Motor neuron (in vitro differentiated cells): Measurements from ENCODE around the gene RPS3A. TPM values are rescaled to one million over a fixed set of nuclear protein-coding genes. Genes with fewer than 3 reads are reported as not detected.
"Not testable (repeated sequence)": the region's sequence is repeated elsewhere in the genome, so short reads cannot be mapped to it uniquely, and the experiment has no call there.

Source experiments
- ATAC-seq, 8 experiments: fragments of 200-7000 bp; cut with Tn5 transposase; replicated peaks in 6 of 8; 2 replicates each; pipeline ENCODE4 v1.8.0; 2021; ENCODE audit warnings: mild to moderate bottlenecking in 8 of 8, moderate library complexity in 8 of 8
- H3K27ac ChIP-seq, 2 donors: fragments of 250-450 bp; sonication (Bioruptor Pico); 2 replicates each; pipeline ENCODE4 v1.9.0; 2021; ENCODE audit warnings: antibody characterized with exemption in 2 of 2, mild to moderate bottlenecking in 2 of 2, moderate library complexity in 1 of 2
- H3K4me1 ChIP-seq, 2 donors: fragments of 250-450 bp; sonication (Bioruptor Pico); replicated peaks in 1 of 2; 2 replicates each; pipeline ENCODE4 v1.6.1; 2021; ENCODE audit warnings: antibody characterized with exemption in 2 of 2, mild to moderate bottlenecking in 2 of 2, moderate library complexity in 1 of 2
- H3K4me3 ChIP-seq, 5 donors: fragments of 250-450 bp; sonication (Bioruptor Pico); 2 replicates each; pipeline ENCODE4 v1.9.0; 2021; ENCODE audit warnings: antibody characterized with exemption in 5 of 5, mild to moderate bottlenecking in 5 of 5, moderate library complexity in 4 of 5
- WGBS, 10 experiments: fragments of 450-650 bp; shearing (Covaris generic); methylation state at CpG; one replicate each; pipeline ENCODE4 v1.0.0; 2022; 5-methylcytosine and 5-hydroxymethylcytosine counted together
- in situ Hi-C, 9 experiments: fragments of 400-800 bp; cut with MboI; loops; one replicate each; pipeline ENCODE4 v1.15.0; 2021; ENCODE audit warnings: low sequenced_read_pairs in 9 of 9, low pct_unique_long_range_greater_than_20kb in 2 of 9; ENCODE audit not compliant: unreplicated experiment in 9 of 9
- total RNA-seq, 8 experiments: library from RNA; unstranded; fragments of 300-600 nt; gene quantifications; 2 replicates each; pipeline versions ENCODE4 v1.2.3 to v1.2.4, GENCODE V29; 2022

The RPS3A gene
- 1,000 to 10,000 TPM; 2,006 to 5,121 (median 2,647) TPM for total RNA-seq

GRCh38 chr4:151099229-151099975 lies at the start of gene RPS3A:
RPS3A (plus strand) TSS chr4:151099628; CDS start chr4:151099653, 25 bp downstream.
- in situ Hi-C loops = no loop called here
- 0 to 50% (median 3%) methylated on average over 1 to 26 of the region's 69 CpGs; no CpG with 5 or more reads in 1 of the 10 experiments for WGBS, 10 experiments
- H3K4me3 ChIP-seq = peak within 1 kb of the TSS; percentile 53 to 79 (median 62)
- peak within 1 kb of the TSS; percentile 47 to 82 for H3K27ac ChIP-seq
- peak; percentile 91 to 99 (median 97) for ATAC-seq
- H3K4me1 ChIP-seq = peaks cover 13 to 17% of the 10 kb centered on the region in 2 donors

GRCh38 chr4:151052785-151053184 lies 46.6 kb upstream of the RPS3A start:
- Histone ChIP-seq H3K27ac (no peak overlapping the region), H3K4me1 (no peaks in the 10 kb centered on the region), H3K4me3 (no peak overlapping the region)
- no peak for ATAC-seq
- in situ Hi-C loops = no loop called here
- WGBS, 10 experiments = 20 to 100% (median 75%) methylated on average over 1 to 3 of the region's 3 CpGs; no CpG with 5 or more reads in 1 of the 10 experiments

- in situ Hi-C loops = no loop called here
- no peak overlapping the region for H3K4me3 ChIP-seq
- ATAC-seq = no peak
- H3K27ac ChIP-seq = no peak overlapping the region
- no peaks in the 10 kb centered on the region for H3K4me1 ChIP-seq
- WGBS, 10 experiments = 0 to 80% (median 60%) methylated on average over 1 of the region's 1 CpG; no CpG with 5 or more reads in 3 of the 10 experiments
Measured at GRCh38 chr4:151055539-151055938, 43.9 kb upstream of the RPS3A start.

GRCh38 chr4:151063143-151063542 lies 36.3 kb upstream of the RPS3A start:
- ATAC-seq, in situ Hi-C loops, H3K4me3 ChIP-seq, H3K27ac ChIP-seq, H3K4me1 ChIP-seq: not testable (repeated sequence)
- 80 to 100% (median 92%) methylated on average over 1 to 3 of the region's 3 CpGs; no CpG with 5 or more reads in 7 of the 10 experiments for WGBS, 10 experiments

GRCh38 chr4:151067316-151067970 lies 32.0 kb upstream of the RPS3A start:
- 5 to 97% (median 74%) methylated on average over 2 to 5 of the region's 5 CpGs for WGBS, 10 experiments
- in situ Hi-C loops = no loop called here

GRCh38 chr4:151074416-151074916 lies 25.0 kb upstream of the RPS3A start:
- ATAC-seq = no peak
- no peak overlapping the region for H3K4me3 ChIP-seq
- in situ Hi-C loops = no loop called here
- H3K4me1 ChIP-seq = no peaks in the 10 kb centered on the region
- no peak overlapping the region for H3K27ac ChIP-seq

More at GRCh38 chr4:151067316-151067970, 32.0 kb upstream of the RPS3A start:
- no peak for ATAC-seq
- Histone ChIP-seq H3K4me3 (no peak overlapping the region), H3K27ac (no peak overlapping the region), H3K4me1 (no peaks in the 10 kb centered on the region)

- 50 to 100% (median 79%) methylated on average over 1 to 2 of the region's 2 CpGs; no CpG with 5 or more reads in 3 of the 10 experiments for WGBS, 10 experiments
- in situ Hi-C loops, H3K4me1 ChIP-seq, ATAC-seq, H3K27ac ChIP-seq, H3K4me3 ChIP-seq: not testable (repeated sequence)
Measured at GRCh38 chr4:151077978-151078377, 21.4 kb upstream of the RPS3A start.

GRCh38 chr4:151087467-151087866 lies 12.0 kb upstream of the RPS3A start:
- Histone ChIP-seq H3K4me3 (no peak overlapping the region), H3K4me1 (no peaks in the 10 kb centered on the region), H3K27ac (no peak overlapping the region)
- in situ Hi-C loops = no loop called here
- 47 to 87% (median 59%) methylated on average over 1 to 8 of the region's 8 CpGs; no CpG with 5 or more reads in 1 of the 10 experiments for WGBS, 10 experiments
- no peak for ATAC-seq

- Histone ChIP-seq H3K4me3 (no peak overlapping the region), H3K4me1 (no peaks in the 10 kb centered on the region), H3K27ac (no peak overlapping the region)
- no peak for ATAC-seq
- in situ Hi-C loops = no loop called here
- WGBS, 10 experiments = 66 to 100% (median 100%) methylated on average over 1 to 2 of the region's 2 CpGs; no CpG with 5 or more reads in 2 of the 10 experiments
Measured at GRCh38 chr4:151091047-151091446, 8.4 kb upstream of the RPS3A start.

- in situ Hi-C loops = no loop called here
Measured at GRCh38 chr4:151092488-151092887, 6.9 kb upstream of the RPS3A start.

GRCh38 chr4:151093203-151093602 lies 6.2 kb upstream of the RPS3A start:
- H3K4me3 ChIP-seq = no peak overlapping the region
- in situ Hi-C loops = no loop called here
- no peaks in the 10 kb centered on the region for H3K4me1 ChIP-seq
- 0 to 100% (median 63%) methylated on average over 1 to 3 of the region's 3 CpGs; no CpG with 5 or more reads in 3 of the 10 experiments for WGBS, 10 experiments
- ATAC-seq = no peak
- H3K27ac ChIP-seq = no peak overlapping the region

More at GRCh38 chr4:151092488-151092887, 6.9 kb upstream of the RPS3A start:
- no peak for ATAC-seq
- WGBS, 10 experiments = 35 to 100% (median 83%) methylated on average over 1 to 3 of the region's 3 CpGs; no CpG with 5 or more reads in 1 of the 10 experiments
- no peaks in the 10 kb centered on the region for H3K4me1 ChIP-seq
- no peak overlapping the region for H3K4me3 ChIP-seq
- H3K27ac ChIP-seq = no peak overlapping the region

- Histone ChIP-seq H3K27ac (no peak overlapping the region), H3K4me1 (peaks cover 0 to 3% of the 10 kb centered on the region in 2 donors), H3K4me3 (no peak overlapping the region)
- ATAC-seq = peak in 3 of 8 experiments; percentile 59 to 93 (median 66)
- in situ Hi-C loops = no loop called here
- WGBS, 10 experiments = 45 to 100% (median 77%) methylated on average over 2 of the region's 2 CpGs; no CpG with 5 or more reads in 4 of the 10 experiments
Measured at GRCh38 chr4:151094290-151094751, 5.1 kb upstream of the RPS3A start.

GRCh38 chr4:151095142-151095541 lies 4.3 kb upstream of the RPS3A start:
- H3K4me3 ChIP-seq = no peak overlapping the region
- WGBS, 10 experiments = 26 to 100% (median 85%) methylated on average over 1 to 3 of the region's 3 CpGs; no CpG with 5 or more reads in 1 of the 10 experiments
- ATAC-seq = no peak
- H3K27ac ChIP-seq = no peak overlapping the region
- in situ Hi-C loops = no loop called here
- peaks cover 0 to 3% of the 10 kb centered on the region in 2 donors for H3K4me1 ChIP-seq
